ENCODE measurements around the gene TIGD1.
"Not testable (repeated sequence)": the region's sequence is repeated elsewhere in the genome, so short reads cannot be mapped to it uniquely, and the experiment has no call there.

Gene TIGD1

DNA sequence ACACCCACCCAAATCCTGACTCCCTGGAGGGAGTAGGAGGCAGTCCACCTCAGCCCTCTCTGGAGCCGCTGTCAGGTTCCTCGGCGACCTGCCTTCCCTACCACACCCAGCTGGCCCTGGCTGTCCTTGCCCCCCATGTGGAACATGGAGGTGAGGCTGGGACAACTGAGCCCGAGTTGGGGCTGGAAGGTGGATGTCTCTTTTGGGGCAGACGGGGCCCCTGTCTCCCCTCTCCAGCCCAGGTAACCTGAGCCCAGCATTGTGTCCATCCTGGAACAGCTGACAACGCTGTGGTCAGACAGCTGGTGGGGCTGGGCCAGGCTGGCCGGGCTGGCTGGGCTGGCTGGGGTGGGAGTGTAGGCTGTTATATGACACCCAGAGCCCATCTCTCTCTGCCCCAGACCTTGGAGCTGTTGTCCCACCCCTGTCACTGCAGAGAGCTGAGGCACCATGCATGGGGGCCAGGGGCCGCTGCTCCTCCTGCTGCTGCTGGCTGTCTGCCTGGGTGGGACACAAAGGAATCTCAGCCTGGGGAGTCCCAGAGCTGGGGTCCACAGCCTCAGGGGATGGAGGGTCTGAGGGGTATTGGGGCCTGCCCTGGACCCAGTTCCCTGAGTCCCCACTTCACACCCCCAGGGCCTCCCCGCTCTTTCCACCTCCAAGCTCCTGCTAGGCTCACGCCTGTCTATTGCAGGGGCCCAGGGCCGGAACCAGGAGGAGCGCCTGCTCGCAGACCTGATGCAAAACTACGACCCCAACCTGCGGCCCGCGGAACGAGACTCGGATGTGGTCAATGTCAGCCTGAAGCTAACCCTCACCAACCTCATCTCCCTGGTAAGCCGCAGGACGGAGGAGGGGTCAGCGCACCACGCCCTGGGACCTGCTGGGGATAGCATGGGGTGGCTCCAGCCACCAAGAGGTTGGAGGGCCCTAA, 10.8 kb downstream of the TIGD1 start, which contains the start of gene CHRNG:
Gene CHRNG (plus strand): TSS at position 395 of the 934 bp plus-strand sequence. CDS start 56 bp downstream, at position 451.
- no peak for DNase-seq (ENCODE audit: low spot score)

DNA sequence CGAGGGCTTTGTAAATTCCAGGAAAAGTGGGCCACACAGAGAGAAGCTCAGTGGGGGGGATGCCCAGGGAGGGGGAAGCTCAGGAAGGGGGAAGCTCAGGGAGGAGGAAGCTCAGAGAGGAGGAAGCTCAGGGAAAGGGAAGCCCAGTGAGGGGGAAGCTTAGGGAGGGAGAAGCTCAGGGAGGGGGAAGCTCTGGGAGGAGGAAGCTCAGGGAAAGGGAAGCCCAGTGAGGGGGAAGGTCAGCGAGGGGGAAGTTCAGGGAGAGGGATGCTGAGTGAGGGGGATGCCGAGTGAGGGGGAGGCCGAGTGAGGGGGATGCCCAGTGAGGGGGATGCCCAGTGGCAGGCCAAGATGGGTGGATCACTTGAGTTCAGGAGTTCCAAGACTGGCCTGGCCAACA, 11.7 kb downstream of the TIGD1 start:
- no peak for DNase-seq (ENCODE audit: low spot score)

DNA sequence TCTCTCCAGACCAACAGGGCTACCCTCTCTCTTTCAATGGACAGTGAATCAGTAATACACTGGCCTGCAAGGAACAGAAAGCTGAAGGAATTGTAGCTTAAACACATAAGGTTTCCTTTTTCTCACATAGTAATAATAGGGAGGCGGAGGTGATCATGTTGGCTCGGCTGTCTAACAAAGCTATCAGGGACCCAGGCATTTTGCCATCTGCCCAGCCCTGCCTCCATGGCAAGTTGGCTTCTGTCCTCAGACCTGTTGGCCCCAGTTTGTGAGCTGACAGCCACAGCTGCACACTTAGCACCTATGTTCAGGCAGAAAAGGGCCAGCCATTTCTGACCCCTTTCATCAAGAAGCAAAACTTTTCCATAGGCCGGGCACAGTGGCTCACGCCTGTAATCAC, 12.9 kb downstream of the TIGD1 start:
- no peak for DNase-seq (ENCODE audit: low spot score)

DNA sequence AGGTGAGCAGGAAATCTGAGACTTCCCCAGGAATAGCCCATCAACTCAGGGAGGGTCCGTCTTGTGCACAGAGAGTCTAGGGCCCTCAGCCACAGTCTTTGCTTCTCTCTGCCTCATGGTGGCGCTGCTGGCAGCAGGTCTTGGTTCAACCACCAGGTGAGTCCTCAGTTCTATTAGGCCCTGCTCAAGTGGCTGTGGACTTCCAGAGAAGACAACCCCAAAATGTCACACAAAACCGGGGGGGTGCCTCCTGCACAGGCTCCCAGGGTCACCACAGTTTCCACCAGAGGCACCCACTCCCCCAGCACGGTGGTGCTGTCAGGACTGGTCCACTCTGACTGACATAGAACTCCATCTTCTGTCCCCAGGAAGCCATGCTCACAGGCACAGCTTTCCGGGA, 13.3 kb downstream of the TIGD1 start:
- no peak for DNase-seq (ENCODE audit: low spot score)

DNA sequence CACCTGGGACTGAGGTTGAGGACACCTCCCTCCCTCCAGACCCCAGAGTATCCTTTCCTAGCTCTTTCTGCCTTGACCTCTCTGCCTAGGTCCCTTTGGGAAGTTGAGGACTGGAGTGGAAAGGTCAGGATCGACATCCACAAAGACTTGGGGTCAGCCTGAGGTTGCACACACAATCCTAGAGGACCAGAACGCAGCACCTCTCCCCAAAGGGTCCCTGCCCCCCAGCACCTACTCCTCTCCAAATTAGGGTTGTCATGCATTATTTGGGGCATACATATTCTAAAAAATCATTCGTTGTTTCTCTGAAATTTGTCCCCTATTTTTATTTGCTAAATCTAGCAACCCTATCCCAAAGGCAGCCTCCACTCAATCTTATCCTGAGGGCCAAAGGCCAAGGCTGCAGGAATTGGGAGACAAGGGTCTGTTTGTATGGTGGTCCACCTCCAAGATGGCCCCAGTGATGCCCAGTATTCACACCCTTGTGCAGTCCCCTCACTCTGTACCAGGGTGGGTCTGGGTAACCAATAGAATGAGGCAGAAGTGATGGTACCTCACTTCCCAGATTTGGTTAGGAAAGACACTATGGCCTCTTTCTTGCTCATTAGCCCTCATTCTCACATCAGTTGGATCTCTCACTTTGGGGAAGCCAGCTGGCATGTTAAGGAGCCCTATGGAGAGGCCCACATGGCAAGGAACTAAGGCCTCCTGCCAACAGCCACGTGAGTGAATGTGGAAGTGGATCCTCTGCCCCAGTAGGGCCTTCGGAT, 14.4 kb downstream of the TIGD1 start:
- no peak for DNase-seq (ENCODE audit: low spot score)

DNA sequence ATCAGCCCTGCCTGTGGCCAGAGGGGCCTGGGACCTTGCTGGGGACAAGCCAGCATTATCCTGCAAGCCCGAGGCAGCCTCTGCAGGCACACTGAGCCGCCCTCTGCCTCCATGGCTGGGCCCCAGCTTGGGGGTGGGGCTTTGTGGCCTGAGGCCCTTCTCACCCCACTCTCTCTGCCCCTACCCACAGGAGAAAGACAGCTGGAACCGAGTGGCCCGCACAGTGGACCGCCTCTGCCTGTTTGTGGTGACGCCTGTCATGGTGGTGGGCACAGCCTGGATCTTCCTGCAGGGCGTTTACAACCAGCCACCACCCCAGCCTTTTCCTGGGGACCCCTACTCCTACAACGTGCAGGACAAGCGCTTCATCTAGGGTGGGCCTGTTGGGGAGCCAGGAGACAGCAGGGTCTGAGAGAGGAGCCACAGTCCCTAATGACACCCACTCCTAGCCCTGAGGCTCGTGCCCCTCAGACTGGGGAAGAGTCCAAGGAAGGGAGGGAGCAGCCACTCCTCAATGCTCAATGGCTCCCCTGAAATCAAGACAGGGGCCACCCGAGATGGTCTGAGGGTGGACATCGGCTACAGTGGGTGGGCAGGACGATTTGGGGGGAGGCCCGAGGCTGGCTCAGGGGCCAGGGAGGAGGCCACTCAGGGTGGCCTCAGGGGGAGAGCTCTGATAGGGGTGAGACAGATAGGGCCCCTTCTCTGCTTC, 15.3 kb downstream of the TIGD1 start:
- no peak for DNase-seq (ENCODE audit: low spot score)

DNA sequence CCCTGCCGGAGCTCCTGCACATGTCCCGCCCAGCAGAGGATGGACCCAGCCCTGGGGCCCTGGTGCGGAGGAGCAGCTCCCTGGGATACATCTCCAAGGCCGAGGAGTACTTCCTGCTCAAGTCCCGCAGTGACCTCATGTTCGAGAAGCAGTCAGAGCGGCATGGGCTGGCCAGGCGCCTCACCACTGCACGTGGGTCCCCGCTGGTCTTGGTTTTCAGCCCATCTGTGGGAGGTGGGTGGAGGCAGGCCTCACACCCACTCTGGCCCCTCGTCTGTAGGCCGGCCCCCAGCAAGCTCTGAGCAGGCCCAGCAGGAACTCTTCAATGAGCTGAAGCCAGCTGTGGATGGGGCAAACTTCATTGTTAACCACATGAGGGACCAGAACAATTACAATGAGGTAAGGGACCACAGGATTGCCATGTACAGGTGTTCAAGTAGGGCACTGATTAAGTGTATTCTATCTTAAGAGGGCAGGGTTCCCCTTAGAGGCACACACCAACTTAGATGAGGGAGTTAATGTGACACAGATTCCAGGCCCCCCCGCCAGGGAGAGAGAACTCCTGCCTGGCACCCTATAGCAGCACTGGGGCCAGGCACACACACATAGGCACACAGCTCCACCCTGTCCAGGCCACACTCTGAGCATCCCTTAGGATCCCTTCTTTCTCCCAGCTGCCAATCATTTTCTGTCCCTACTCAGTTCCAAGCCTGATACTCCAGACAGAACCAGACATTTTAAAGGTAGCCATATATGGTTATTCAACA, 16.2 kb downstream of the TIGD1 start:
- no peak for DNase-seq (ENCODE audit: low spot score)

DNA sequence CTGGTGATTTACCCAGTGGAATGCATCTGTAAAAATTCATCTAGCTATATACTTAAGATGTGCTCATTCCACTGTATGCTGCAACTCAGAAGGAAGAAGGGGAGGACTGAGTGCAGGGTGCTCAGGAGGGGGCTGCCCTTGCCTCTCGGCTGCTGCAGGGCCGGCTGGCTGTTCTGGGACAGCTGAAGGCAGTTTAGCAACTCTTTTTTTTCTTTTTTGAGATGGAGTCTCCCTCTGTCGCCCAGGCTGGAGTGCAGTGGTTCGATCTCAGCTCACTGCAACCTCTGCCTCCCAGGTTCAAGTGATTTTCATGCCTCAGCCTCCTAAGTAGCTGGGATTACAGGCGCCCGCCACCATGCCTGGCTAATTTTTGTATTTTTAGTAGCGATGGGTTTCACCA, 17.5 kb downstream of the TIGD1 start:
- DNase-seq (ENCODE audit: low spot score): not testable (repeated sequence)

DNA sequence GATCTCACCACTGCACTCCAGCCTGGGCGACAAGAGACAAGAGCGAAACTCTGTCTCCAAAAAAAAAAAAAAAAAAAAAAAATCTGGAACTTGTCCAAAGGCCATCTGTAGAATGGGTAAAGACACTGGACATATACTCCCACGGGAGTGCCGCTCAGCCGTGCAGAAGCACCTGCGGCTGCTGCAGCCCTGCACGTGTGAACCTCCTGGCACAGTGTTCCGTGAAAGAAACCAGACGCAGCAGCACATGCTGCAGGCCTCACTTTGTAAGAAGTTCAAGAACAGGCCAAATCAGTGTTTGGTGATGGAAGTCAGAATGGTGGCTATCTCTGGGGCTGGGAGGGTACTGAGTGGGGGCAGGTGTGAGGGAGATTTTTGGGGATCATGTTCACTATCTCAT, 17.9 kb downstream of the TIGD1 start:
- no peak for DNase-seq (ENCODE audit: low spot score)

DNA sequence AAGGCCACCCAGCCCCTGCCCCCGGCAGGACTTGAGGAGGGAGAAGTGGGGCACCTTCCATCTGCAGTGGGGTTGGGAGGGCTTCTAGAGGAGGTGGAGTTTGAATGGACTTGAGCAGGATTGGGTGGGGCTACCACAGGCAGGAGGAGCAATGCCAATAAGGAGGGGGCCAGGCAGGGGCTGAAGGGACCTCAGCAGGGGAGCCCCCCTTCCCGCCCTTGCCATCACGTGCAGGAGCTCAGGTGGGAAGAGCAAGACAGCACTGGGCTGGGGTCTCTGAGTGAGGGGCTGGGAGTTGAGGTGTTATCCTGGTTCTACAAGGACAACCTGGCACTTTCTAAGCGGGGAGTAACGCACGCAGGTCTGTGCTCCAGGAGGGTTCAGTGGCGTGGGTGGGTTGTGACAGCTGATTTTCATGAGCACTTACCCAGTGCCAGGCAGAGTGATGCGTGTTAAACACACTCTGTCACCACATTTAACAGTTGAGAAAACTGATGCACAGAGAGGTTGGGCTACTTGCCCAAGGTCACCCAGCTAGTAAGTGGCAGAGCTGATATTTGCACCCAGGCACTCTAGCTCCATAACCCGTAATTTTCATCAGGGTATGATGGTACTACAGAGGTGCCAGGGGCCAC, 19.6 kb downstream of the TIGD1 start:
- no peak for DNase-seq (ENCODE audit: low spot score)

DNA sequence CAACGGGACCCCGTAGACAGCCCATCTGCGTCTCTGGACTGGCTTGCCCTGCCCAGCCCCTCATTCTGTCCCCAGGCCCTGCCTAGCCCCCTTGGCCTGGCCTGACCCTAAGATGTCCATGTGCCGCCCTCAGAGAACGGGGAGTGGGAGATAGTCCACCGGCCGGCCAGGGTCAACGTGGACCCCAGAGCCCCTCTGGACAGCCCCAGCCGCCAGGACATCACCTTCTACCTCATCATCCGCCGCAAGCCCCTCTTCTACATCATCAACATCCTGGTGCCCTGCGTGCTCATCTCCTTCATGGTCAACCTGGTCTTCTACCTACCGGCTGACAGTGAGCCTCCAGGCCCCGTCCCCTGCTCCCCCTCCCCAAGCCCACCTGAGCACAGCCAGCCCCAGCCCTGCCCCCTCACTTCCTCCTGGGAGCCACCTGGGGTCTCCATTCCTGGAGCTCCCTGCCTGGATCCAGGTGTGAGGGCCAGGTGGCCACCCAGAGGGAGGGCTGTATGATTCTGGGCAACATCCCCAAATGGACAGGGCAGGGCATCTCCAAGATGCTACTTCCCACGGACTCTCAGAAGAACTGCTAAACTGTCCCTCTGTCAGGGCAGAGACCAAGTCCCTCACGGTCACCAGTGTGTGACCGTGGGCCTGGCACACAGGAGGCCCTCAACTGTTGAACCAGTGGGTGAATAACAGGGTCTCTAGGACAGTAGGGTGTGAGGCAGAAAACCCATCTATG, 20.4 kb downstream of the TIGD1 start:
- no peak for DNase-seq (ENCODE audit: low spot score)

DNA sequence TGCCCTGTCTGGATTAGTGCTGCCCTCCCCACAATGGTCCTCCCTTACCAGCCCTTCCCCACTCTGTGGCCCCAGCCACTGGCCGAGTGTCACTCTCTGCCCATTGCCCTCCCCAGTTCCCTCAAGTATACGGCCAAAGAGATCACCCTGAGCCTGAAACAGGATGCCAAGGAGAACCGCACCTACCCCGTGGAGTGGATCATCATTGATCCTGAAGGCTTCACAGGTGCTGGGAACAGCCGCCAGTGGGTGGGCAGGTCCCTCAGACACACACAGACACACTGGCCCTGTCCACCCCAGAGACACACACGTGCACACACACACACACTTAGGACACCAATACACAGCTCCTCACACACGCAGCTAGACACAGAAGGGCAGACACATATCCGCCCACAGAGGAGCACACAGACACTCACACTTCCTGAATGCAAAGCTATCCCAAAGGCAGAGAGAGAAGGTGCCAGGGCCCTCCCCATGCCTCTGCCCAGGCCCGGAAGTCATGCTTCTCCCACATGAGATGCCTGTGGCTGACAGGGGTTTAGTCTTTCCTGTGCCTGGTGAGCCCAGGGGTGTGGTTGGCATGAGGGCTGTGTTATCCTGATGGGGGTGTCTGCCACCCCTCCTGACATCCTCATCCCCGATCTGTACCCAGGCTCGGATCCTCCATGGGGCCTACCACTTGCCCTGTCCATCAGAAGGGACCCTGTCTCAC, 21.5 kb downstream of the TIGD1 start:
- DNase-seq (ENCODE audit: low spot score): no peak

DNA sequence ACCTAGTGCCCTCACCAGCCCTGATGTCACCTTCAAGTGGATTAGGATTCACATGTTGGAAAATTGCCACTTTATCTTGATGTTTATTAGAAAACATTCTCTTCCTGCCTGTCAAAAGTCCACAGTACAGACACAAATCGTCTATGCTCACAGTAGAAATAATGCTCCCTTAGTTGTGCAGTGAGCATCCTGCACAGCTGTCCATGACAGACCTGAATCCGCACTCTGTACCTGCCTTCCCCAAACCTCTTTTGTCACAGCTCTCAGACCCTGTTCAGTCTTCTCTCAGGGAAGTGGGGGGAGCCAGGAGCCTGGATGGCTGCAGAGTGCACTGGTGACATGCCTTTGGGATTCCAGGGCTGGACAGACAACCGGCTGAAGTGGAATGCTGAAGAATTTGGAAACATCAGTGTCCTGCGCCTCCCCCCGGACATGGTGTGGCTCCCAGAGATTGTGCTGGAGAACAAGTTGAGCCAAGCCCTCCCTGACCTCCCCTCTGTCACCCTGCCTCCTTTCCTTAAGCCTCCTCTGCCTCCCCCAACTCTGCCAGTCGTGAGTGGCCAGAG, 22.4 kb downstream of the TIGD1 start:
- no peak for DNase-seq (ENCODE audit: low spot score)

DNA sequence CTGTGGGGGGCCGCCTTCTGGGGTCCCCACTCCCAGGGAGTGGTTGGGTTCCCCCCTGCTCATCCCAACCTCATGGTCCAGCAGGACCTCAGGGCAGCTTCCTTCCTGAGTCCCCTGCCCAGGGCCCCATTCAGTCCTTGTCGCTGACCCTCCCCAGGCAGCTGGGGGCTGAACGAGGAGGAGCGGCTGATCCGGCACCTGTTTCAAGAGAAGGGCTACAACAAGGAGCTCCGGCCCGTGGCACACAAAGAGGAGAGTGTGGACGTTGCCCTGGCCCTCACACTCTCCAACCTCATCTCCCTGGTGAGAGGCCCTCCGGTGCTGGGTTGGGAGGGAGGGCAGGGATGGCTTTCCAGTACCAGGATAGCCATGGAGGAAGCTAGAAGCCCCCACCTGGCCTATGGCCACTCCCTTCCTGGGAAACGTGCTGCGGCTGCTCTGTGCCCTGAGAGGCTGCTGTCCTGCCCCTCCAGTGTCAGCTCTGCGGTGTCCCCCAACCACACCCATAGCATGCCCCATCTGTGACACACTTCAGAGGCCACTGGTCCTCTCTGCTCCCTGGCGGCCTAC, 23.9 kb downstream of the TIGD1 start:
- no peak for DNase-seq (ENCODE audit: low spot score)

DNA sequence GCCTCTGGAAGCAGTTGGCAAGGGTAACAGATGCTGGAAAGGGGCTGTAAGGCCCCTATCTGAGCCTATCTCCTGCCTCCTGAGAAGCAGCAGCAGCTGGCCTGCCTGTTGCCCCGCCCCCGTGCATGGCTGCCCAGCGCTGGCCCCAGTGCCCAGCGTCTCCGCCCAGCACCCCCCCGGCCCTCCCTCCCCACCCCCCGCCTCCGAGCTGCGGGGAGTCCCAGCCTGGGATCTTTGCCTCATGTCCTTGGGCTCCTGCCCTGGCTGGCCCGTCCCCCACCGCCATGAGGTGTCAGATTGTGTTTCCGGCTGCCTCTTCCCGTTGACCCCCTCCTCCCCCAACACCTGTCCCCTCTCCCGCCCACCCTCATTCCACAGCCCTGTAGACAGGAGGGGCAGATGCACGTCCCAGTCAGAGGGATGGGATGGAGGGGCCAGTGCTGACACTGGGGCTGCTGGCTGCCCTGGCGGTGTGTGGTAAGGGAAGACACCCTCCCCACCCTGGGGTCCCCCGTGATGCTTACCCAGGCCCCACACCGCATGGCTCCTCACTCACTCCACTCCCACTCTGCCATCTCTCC, 24.5 kb downstream of the TIGD1 start, which contains the start of gene CHRND:
Gene CHRND (plus strand): TSS at position 370 of the 581 bp plus-strand sequence. CDS start 56 bp downstream, at position 426.
- no peak for DNase-seq (ENCODE audit: low spot score)

DNA sequence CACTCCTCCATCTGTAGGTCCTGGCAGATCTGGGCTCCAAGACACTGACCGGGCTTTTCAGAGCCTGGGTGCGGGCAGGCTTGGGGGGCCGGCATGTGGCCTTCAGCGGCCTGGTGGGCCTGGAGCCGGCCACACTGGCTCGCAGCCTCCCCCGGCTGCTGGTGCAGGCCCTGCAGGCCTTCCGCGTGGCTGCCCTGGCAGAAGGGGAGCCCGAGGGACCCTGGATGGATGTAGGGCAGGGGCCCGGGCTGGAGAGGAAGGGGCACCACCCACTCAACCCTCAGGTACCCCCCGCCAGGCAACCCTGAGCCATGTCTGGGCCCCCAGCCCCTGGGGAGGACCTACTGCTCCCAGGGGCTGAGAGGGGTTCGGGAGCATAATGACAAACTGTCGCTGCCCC, 25.2 kb downstream of the TIGD1 start:
- no peak for DNase-seq (ENCODE audit: low spot score)

DNA sequence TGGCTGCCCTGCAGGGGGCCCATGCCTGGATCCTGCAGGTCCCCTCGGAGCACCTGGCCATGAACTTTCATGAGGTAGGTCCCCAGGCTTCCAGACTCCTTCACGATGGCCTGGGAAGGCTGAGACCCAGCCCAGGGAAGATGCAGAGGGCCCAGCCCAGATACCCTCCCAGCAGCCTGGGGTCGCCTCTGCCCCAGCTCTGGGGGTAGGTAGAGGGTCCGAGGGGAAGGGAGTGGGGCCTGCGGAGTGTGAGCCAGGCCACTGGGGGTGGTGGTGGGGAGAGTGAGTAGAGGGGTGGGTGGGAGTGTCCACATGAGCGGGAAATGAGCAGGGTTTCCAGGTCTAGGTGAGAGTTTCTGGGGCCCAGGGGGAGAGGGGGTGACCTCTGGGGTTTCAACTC, 25.6 kb downstream of the TIGD1 start:
- DNase-seq (ENCODE audit: low spot score): no peak

All from D341Med (cell line).